Measurements from ENCODE around the gene NCOR2.

Gene NCOR2

GRCh38 chr12:124594851-124595250, 27.4 kb upstream of the NCOR2 start:
- TF ChIP-seq TOX (CRISPR knock-in tag; IDR thresholded peaks at IDR 0.05; ENCODE audit: borderline replicate concordance) (no peak), OSR1 (CRISPR knock-in tag; IDR thresholded peaks at IDR 0.05) (no peak), TCF4 (CRISPR knock-in tag; IDR thresholded peaks at IDR 0.05; ENCODE audit: borderline replicate concordance) (no peak), ZNF70 (CRISPR knock-in tag; IDR thresholded peaks at IDR 0.05) (no peak), ZNF565 (CRISPR knock-in tag; conservative IDR thresholded peaks at IDR 0.05; ENCODE audit: low read depth) (no peak), BACH2 (CRISPR knock-in tag; IDR thresholded peaks at IDR 0.05; ENCODE audit: borderline replicate concordance) (no peak), POU6F1 (CRISPR knock-in tag; IDR thresholded peaks at IDR 0.05; ENCODE audit: borderline replicate concordance, low read depth) (no peak), SNAI2 (CRISPR knock-in tag; IDR thresholded peaks at IDR 0.05) (no peak), ZC3H10 (CRISPR knock-in tag; IDR thresholded peaks at IDR 0.05) (no peak), RARB (CRISPR knock-in tag; IDR thresholded peaks at IDR 0.05) (no peak), ZFP30 (CRISPR knock-in tag; IDR thresholded peaks at IDR 0.05) (no peak), ESRRG (CRISPR knock-in tag; IDR thresholded peaks at IDR 0.05) (no peak), GLIS3 (CRISPR knock-in tag; IDR thresholded peaks at IDR 0.05) (no peak), TSHZ2 (CRISPR knock-in tag; IDR thresholded peaks at IDR 0.05) (no peak), CSDC2 (CRISPR knock-in tag; IDR thresholded peaks at IDR 0.05) (no peak), ISL1 (CRISPR knock-in tag; IDR thresholded peaks at IDR 0.05) (no peak), ARNTL (CRISPR knock-in tag; IDR thresholded peaks at IDR 0.05; ENCODE audit: borderline replicate concordance, low read depth) (no peak), PPARA (CRISPR knock-in tag; IDR thresholded peaks at IDR 0.05; ENCODE audit: borderline replicate concordance) (no peak)
- TF ChIP-seq, protein P1, sequence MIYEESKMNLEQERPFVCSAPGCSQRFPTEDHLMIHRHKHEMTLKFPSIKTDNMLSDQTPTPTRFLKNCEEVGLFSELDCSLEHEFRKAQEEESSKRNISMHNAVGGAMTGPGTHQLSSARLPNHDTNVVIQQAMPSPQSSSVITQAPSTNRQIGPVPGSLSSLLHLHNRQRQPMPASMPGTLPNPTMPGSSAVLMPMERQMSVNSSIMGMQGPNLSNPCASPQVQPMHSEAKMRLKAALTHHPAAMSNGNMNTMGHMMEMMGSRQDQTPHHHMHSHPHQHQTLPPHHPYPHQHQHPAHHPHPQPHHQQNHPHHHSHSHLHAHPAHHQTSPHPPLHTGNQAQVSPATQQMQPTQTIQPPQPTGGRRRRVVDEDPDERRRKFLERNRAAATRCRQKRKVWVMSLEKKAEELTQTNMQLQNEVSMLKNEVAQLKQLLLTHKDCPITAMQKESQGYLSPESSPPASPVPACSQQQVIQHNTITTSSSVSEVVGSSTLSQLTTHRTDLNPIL (CRISPR knock-in tag; IDR thresholded peaks at IDR 0.05; ENCODE audit: low read depth), result no peak
- TF ChIP-seq, protein P2, sequence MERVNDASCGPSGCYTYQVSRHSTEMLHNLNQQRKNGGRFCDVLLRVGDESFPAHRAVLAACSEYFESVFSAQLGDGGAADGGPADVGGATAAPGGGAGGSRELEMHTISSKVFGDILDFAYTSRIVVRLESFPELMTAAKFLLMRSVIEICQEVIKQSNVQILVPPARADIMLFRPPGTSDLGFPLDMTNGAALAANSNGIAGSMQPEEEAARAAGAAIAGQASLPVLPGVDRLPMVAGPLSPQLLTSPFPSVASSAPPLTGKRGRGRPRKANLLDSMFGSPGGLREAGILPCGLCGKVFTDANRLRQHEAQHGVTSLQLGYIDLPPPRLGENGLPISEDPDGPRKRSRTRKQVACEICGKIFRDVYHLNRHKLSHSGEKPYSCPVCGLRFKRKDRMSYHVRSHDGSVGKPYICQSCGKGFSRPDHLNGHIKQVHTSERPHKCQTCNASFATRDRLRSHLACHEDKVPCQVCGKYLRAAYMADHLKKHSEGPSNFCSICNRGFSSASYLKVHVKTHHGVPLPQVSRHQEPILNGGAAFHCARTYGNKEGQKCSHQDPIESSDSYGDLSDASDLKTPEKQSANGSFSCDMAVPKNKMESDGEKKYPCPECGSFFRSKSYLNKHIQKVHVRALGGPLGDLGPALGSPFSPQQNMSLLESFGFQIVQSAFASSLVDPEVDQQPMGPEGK (CRISPR knock-in tag; IDR thresholded peaks at IDR 0.05; ENCODE audit: borderline replicate concordance), result no peak
- no peak for ATAC-seq

- TF ChIP-seq ESRRG (CRISPR knock-in tag; IDR thresholded peaks at IDR 0.05), result no peak
- no peak for TF ChIP-seq ISL1 (CRISPR knock-in tag; IDR thresholded peaks at IDR 0.05)
- no peak for TF ChIP-seq GLIS3 (CRISPR knock-in tag; IDR thresholded peaks at IDR 0.05)
- TF ChIP-seq RARB (CRISPR knock-in tag; IDR thresholded peaks at IDR 0.05), result no peak
- TF ChIP-seq ZC3H10 (CRISPR knock-in tag; IDR thresholded peaks at IDR 0.05), result no peak
- no peak for TF ChIP-seq TCF4 (CRISPR knock-in tag; IDR thresholded peaks at IDR 0.05; ENCODE audit: borderline replicate concordance)
- TF ChIP-seq OSR1 (CRISPR knock-in tag; IDR thresholded peaks at IDR 0.05), result no peak
- no peak for TF ChIP-seq ARNTL (CRISPR knock-in tag; IDR thresholded peaks at IDR 0.05; ENCODE audit: borderline replicate concordance, low read depth)
- TF ChIP-seq CSRNP3 (CRISPR knock-in tag; IDR thresholded peaks at IDR 0.05), result no peak
- TF ChIP-seq POU6F1 (CRISPR knock-in tag; IDR thresholded peaks at IDR 0.05; ENCODE audit: borderline replicate concordance, low read depth), result no peak
- TF ChIP-seq ZFP3 (CRISPR knock-in tag; IDR thresholded peaks at IDR 0.05), result no peak
- TF ChIP-seq PPARA (CRISPR knock-in tag; IDR thresholded peaks at IDR 0.05; ENCODE audit: borderline replicate concordance), result no peak
- TF ChIP-seq ZNF70 (CRISPR knock-in tag; IDR thresholded peaks at IDR 0.05), result no peak
- no peak for TF ChIP-seq ZNF565 (CRISPR knock-in tag; conservative IDR thresholded peaks at IDR 0.05; ENCODE audit: low read depth)
- TF ChIP-seq, protein P2 (CRISPR knock-in tag; IDR thresholded peaks at IDR 0.05; ENCODE audit: borderline replicate concordance), result no peak
- TF ChIP-seq ZNF8 (CRISPR knock-in tag; IDR thresholded peaks at IDR 0.05), result no peak
- TF ChIP-seq ZFP30 (CRISPR knock-in tag; IDR thresholded peaks at IDR 0.05), result no peak
- TF ChIP-seq, protein P1 (CRISPR knock-in tag; IDR thresholded peaks at IDR 0.05; ENCODE audit: low read depth), result no peak
- TF ChIP-seq TOX (CRISPR knock-in tag; IDR thresholded peaks at IDR 0.05; ENCODE audit: borderline replicate concordance), result no peak
- TF ChIP-seq CSDC2 (CRISPR knock-in tag; IDR thresholded peaks at IDR 0.05), result no peak
- no peak for ATAC-seq
Observed at GRCh38 chr12:124593851-124594401, 26.5 kb upstream of the NCOR2 start.
